ENCODE data around the gene PINLYP. TPM values are rescaled to one million over a fixed set of nuclear protein-coding genes. Genes with fewer than 3 reads are reported as not detected.

PINLYP gene
- polyA plus RNA-seq, 3 donors: 0.83 to 1.3 (median 0.93) TPM

- no peak for TF ChIP-seq CTCF (IDR thresholded peaks at IDR 0.05)
- Histone ChIP-seq H3K79me2 (ENCODE audit: insufficient read depth, low read length) (no peaks in the 10 kb centered on the region), H2AFZ (ENCODE audit: insufficient read depth, low read depth, low read length, poor library complexity, severe bottlenecking) (peak overlapping the region; percentile 85), H4K20me1 (ENCODE audit: insufficient read depth, low read length) (peaks cover 4% of the 10 kb centered on the region), H3K27me3 (ENCODE audit: control insufficient read depth in 2 of 2, insufficient read depth in 2 of 2, low read length in 2 of 2) (no peaks in the 10 kb centered on the region), H3K36me3 (replicated peaks in 1 of 2; ENCODE audit: control insufficient read depth in 1 of 2, insufficient read depth in 2 of 2, low read length in 2 of 2) (peaks cover 0 to 4% of the 10 kb centered on the region in 2 donors), H3K4me2 (replicated peaks; ENCODE audit: extremely low read depth, low read length, poor library complexity, severe bottlenecking) (peak overlapping the region; percentile 81), H3K9ac (ENCODE audit: insufficient read depth, low read length, poor library complexity, severe bottlenecking) (peak overlapping the region; percentile 65), H3K4me1 (ENCODE audit: control insufficient read depth in 1 of 2, insufficient read depth in 2 of 2, low read length in 2 of 2) (peaks cover 19 to 22% of the 10 kb centered on the region in 2 donors), H3K27ac (ENCODE audit: low read depth in 1 of 2, low read length in 2 of 2) (peak overlapping the region; percentile 71 to 84), H3K4me3 (replicated peaks in 1 of 3; ENCODE audit: low read depth in 2 of 3, low read length in 3 of 3) (peak overlapping the region; percentile 56 to 96 (median 62)), H3K9me3 (replicated peaks in 1 of 2; ENCODE audit: control insufficient read depth in 1 of 2, insufficient read depth in 1 of 2, low read length in 2 of 2) (no peaks in the 10 kb centered on the region)
- WGBS (ENCODE audit: insufficient coverage): 0% methylated on average over 16 of the region's 16 CpGs
- H3K4me3 Mint-ChIP-seq: peak overlapping the region; percentile 90 to 97
- intact Hi-C loops (cut with micrococcal nuclease): loop anchor here (5.0 to 10.0 kb wide), 2 partner anchors 50 to 62 kb away; partner anchors contain the start of genes IRGQ (in 1 of the 2) and ZNF576 (in 1 of the 2)
- no peak for DNase-seq
- peaks cover 0 to 5% (median 1%) of the 10 kb centered on the region in 3 donors for H3K27me3 Mint-ChIP-seq (ENCODE audit: low read depth in 3 of 3)
- H3K27ac Mint-ChIP-seq: peak overlapping the region; percentile 79 to 97 (median 89)
- peaks cover 28% of the 10 kb centered on the region for H3K4me1 Mint-ChIP-seq
- H3K9me3 Mint-ChIP-seq: no peaks in the 10 kb centered on the region
- H3K36me3 Mint-ChIP-seq: peaks cover 8 to 16% of the 10 kb centered on the region in 2 donors
These were observed 43.0 kb upstream of the PINLYP start for GRCh38 chr19:43532571-43532961.

- peak within 1 kb of the TSS; percentile 85 for H2AFZ ChIP-seq (ENCODE audit: insufficient read depth, low read depth, low read length, poor library complexity, severe bottlenecking)
- TF ChIP-seq CTCF (IDR thresholded peaks at IDR 0.05): no peak
- WGBS (ENCODE audit: insufficient coverage): under 1% methylated on average over 41 of the region's 47 CpGs
- H3K27ac ChIP-seq (ENCODE audit: low read depth in 1 of 2, low read length in 2 of 2): peak within 1 kb of the TSS; percentile 71 to 84
- peak; percentile 64 to 79 (median 66) for DNase-seq
- H3K9me3 ChIP-seq (replicated peaks in 1 of 2; ENCODE audit: control insufficient read depth in 1 of 2, insufficient read depth in 1 of 2, low read length in 2 of 2): no peaks in the 10 kb centered on the region
- no peaks in the 10 kb centered on the region for H3K79me2 ChIP-seq (ENCODE audit: insufficient read depth, low read length)
- H3K4me3 ChIP-seq (replicated peaks in 1 of 3; ENCODE audit: low read depth in 2 of 3, low read length in 3 of 3): peak within 1 kb of the TSS; percentile 56 to 96 (median 62)
- Mint-ChIP-seq H3K9me3 (no peaks in the 10 kb centered on the region), H3K4me3 (peak within 1 kb of the TSS; percentile 97), H3K4me1 (peaks cover 25% of the 10 kb centered on the region), H3K27me3 (ENCODE audit: low read depth in 3 of 3) (peaks cover 0 to 5% (median 0%) of the 10 kb centered on the region in 3 donors), H3K27ac (peak within 1 kb of the TSS; percentile 93 to 98 (median 97)), H3K36me3 (peaks cover 11 to 20% of the 10 kb centered on the region in 2 donors)
- intact Hi-C loops (cut with micrococcal nuclease): loop anchor here (1.0 to 10.0 kb wide), 3 partner anchors 49 to 63 kb away; partner anchors contain the start of genes IRGQ (in 2 of the 2) and ZNF576 (in 2 of the 2)
- peaks cover 4% of the 10 kb centered on the region for H4K20me1 ChIP-seq (ENCODE audit: insufficient read depth, low read length)
- peaks cover 1 to 4% of the 10 kb centered on the region in 2 donors for H3K36me3 ChIP-seq (replicated peaks in 1 of 2; ENCODE audit: control insufficient read depth in 1 of 2, insufficient read depth in 2 of 2, low read length in 2 of 2)
- H3K4me2 ChIP-seq (replicated peaks; ENCODE audit: extremely low read depth, low read length, poor library complexity, severe bottlenecking): peak within 1 kb of the TSS; percentile 81
- no peaks in the 10 kb centered on the region for H3K27me3 ChIP-seq (ENCODE audit: control insufficient read depth in 2 of 2, insufficient read depth in 2 of 2, low read length in 2 of 2)
- H3K9ac ChIP-seq (ENCODE audit: insufficient read depth, low read length, poor library complexity, severe bottlenecking): peak within 1 kb of the TSS; percentile 65
- H3K4me1 ChIP-seq (ENCODE audit: control insufficient read depth in 1 of 2, insufficient read depth in 2 of 2, low read length in 2 of 2): peaks cover 16 to 22% of the 10 kb centered on the region in 2 donors
These were observed 42.5 kb upstream of the PINLYP start, which contains the start of gene ZNF575 for GRCh38 chr19:43532962-43533545. TSS of gene ZNF575 (plus strand) at chr19:43533188. CDS start at chr19:43534423, 1,235 bp downstream.

Data from CD14-positive monocyte (primary cell).